SIG-M5 treated with dmso at 0.1 percent for 504 hours (cell line): ENCODE measurements around the gene CFAP46.
"Not testable (repeated sequence)": the region's sequence is repeated elsewhere in the genome, so short reads cannot be mapped to it uniquely, and the experiment has no call there.

Source experiments
- DNase-seq: peaks from one replicate; lab custom pipeline; 2025; ENCODE audit not compliant: unreplicated experiment; lab: John Stamatoyannopoulos, UW

Gene CFAP46

DNA sequence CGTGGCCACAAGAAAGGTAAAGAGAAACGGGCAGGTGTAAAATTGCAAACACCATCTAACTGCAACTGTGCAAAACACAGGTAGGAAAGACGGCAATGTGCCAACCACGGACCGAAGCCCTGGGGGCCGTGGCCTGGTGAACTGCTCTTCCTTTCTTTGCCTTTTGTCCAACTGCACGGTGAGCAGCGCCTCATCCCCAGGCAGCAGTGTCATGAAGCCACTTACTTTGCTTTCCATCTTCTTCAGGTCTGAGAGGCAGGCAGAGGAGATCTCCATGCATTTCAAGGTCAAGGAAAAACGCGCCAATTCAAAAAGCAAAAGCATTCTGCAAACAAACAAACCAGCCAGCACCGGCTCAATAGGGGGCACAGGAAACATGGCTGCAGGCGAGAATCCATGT is 12.9 kb downstream of the CFAP46 start:
- DNase-seq: no peak

- no peak for DNase-seq
Measured at GRCh38 chr10:132928261-132928660, 14.1 kb downstream of the CFAP46 start.

- no peak for DNase-seq
Measured at GRCh38 chr10:132927824-132928223, 14.5 kb downstream of the CFAP46 start.

DNA sequence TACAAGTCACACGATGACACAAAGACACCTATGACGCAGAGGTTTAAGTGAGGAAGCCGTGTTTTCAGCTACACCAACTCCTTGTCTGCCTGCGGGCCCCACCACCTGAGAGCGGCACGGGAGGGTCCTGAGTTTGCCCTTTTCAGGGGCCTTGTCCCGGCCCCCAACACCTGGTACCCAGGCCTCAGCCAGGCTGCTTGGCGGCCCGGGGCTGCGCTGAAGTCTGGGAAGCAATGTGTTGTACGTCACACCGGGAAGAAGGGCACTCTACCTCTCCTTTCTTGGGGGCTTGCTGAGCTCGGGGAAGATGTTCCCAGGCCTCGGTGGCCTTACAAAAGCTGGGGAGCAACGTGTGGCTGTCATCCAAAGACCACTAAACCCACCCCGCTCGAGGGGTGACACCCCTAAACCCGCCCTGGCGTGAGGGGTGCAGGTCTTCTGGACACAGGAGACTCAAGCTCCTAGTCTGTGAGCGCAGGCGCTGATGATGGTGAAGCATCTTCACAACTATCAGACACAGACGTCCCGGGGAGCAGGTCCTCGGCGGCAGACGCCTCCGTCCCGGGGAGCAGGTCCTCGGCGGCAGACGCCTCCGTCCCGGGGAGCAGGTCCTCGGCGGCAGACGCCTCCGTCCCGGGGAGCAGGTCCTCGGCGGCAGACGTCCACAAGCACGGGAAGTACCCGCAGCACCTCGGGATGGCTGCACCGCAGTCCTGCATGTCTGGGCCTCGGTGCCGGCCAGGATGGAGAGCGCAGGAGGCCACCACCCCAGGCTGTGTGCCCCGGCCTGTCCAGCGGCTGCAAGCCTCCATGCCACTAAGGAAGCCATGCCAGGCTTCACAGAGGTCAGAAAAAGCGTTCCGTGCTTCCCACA is 15.4 kb downstream of the CFAP46 start:
- no peak for DNase-seq

DNA sequence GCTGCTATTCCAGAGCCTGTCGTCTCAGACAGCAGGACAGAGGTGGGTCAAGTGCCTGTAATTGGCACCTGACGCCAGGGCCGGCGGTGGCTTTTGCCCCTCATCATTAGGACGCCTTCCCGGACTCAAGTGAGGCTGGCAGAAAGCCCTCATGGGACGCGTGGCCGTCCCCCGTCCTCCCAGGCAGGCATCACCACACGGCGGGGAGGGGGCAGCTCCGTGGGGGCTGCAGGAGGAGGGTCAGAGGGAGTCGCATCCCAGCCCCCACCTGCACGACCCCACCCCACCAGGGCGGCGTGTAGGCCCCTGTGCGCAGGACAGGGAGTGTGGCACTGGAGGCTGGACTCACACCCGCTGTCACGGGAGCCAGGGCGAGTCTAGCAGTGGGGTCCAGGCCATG is 16.3 kb downstream of the CFAP46 start:
- no peak for DNase-seq

GRCh38 chr10:132925614-132926013 is 16.8 kb downstream of the CFAP46 start:
- DNase-seq: no peak

DNA sequence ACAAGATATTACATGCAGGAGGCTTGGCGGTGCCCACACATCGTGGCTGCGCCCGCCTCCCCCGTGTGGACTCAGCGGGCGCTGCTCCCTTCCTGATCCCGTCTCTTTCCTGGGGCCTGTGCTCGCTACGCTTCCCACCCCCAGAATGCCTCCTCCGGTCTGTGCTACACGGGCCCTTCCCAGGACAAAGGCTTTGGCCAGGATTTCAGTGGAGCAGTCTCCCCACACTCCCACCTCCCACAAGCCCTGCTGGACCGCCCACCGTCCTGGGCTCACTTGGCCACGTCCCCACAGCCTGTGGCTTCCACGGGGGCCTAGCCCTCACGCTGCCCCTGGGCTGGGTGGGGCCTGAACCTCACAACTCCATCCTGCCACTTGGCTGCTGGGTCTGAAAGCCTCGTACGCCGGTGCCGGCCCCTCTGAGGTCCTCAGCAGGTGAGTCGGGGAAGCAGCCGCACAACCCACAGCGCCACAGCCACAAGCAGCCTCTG is 17.3 kb downstream of the CFAP46 start:
- DNase-seq: no peak

- no peak for DNase-seq
Measured at GRCh38 chr10:132924046-132924952, 18.1 kb downstream of the CFAP46 start.

- DNase-seq: not testable (repeated sequence)
Measured at GRCh38 chr10:132923384-132923783, 19.0 kb downstream of the CFAP46 start.

DNA sequence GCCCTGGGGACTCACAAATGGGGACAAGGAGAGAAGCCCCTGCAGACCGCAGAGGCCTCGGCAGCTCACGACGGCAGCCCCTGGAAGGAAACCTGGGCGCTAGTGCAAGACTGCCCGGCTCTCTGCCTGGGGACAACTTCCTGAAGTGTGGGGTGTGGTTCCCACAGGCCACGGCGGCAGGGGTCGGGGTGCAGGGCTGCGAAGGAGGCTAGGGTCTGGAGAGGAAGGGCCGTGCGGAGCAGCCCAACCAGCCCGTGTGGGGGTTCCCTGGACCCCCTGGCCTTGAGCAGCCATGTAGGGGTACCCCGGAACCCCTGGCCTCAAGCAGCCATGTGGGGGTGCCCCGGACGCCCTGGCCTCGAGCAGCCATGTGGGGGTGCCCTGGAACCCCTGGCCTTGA is 19.5 kb downstream of the CFAP46 start:
- no peak for DNase-seq

DNA sequence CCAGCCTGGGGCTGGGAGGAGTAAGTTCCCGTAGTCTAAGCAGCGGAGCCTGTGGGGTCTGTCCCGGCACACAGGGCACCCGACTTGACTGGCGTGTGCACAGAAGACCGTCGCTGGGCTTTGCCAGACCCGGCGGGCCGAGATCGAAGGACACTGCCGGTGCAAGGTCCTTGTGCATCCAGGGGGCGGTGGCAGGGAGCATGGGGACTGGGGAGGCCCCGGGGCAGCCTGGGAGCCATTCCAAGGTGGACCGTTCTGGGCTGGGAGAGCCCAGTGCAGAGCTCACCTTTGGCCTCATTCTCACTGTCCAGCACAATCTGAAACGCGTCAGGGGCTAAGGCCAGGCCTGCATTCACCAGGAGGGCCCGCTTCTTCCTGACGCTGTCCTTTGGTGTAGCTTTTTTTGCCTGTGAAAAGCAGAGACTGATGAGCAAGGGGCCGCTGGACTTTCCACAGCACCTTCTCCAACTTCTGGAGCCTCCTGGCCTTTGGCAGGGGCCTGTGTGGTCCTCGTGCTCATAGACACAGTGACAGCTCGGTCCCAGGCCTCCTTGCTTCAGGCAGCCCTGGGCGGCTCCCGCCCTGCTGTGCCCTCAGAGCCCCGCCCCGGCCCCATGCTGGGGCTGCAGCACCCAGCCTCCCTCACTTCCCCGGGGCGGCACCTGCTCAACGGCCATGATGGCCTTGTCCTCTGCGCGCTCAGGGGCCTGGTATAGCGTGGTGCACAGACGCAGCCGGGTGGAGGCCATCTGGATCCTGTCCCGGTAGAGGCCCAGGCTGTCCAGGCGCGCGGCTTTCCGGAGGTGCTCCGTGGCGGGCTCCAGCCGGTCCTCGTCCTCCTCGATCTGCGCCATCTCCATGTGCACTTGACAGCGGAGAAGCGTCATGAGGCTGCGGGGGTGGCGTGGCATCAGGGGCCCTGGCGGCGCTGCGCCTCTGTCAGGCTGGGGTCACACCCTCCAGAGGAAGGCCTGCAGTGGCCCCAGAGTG is 20.3 kb downstream of the CFAP46 start:
- DNase-seq: no peak

GRCh38 chr10:132921086-132921485 is 21.3 kb downstream of the CFAP46 start:
- DNase-seq: no peak

GRCh38 chr10:132920101-132920925 is 22.1 kb downstream of the CFAP46 start:
- no peak for DNase-seq

- DNase-seq: no peak
Measured at GRCh38 chr10:132919374-132920100, 22.8 kb downstream of the CFAP46 start.

DNA sequence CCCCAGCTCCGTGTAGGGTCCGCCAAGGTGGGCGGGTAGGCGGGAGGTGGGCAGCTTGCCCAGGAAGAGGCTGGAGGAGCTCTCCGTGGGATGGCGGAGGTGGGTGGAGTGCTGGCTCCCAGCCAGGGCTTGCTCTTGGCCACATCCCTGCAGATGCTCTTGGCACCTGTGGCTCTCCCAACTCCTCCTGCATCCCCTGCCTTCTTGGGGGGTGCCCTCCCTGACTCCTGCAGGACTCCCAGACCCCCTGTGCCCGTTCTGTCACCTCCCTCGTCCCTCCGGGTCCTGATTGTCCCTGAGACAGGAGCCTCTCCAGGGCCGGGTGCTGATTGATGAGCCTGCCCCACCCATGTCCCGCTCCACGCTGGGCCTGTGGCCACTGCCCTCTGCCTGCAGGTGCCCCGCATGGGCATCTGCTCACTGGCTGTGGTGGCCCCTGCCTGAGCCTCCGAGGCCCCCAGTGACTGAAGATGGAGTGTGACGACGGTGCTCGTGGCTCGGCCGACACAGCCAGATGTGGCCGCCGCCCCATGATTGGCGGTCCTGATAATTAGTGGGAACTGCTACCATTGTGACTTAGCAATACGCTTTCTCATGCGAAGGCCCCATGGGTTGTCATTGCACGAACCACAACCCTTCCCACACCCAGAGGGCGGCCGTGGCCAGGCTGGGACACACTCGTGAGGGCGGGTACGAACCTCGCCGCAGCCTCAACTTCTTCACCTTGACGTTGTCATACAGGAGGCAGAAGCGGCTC is 23.6 kb downstream of the CFAP46 start:
- no peak for DNase-seq

- no peak for DNase-seq
Measured at GRCh38 chr10:132918264-132918616, 24.1 kb downstream of the CFAP46 start.

DNA sequence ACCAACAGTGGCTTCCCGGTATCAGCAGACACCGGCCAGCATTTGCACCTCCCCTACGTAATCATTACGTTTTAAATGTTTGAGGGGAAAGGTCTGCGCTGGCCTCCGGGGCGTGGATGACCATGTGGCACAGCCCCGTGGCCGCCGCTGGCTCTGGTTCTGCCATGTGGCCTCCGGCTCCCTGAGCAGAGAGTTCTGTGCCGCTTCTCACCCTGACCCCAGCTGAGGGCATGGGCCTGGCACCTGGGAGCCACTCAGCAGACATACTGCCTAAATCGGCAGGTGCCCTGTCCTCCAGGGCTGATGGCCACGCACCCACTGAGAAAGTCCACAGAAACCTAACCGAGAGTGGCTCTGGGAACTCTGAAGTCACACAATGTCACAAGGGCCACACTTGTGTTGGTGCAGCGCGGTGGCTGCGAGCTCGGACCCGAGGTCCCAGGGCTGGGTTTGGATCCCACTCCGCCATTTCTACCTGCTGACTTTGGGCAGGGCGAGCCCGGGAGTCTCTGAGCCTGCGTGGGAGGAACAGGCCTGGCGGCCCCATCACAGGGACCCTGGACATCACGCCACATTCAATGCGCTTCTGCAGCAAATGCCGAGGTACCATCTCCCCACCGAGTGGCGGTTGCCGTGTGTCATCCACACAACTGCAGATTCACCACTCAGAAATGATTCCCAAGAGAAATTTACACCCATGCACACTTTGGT is 25.3 kb downstream of the CFAP46 start:
- DNase-seq: no peak

DNA sequence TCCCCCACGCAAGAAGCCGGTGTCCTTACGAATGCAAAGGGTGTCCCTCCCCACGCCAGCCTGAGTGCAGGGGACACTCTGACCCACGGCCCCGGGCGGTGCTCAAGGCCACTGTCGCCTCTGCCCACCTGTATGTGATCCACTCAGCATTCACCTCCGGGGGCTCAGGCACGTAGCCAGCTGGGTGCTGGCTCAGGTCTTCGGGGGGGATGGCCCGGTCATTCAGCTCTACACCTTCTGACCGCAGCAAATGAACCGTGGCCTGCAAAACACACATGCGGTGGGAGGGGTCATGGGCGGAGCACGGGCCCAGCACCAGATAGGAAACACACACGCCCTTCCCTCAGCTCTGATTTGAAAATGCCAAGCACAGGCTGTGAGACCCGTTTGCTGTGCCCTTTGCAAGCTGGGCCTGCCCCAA is 25.9 kb downstream of the CFAP46 start:
- no peak for DNase-seq
